Stomach smooth muscle (tissue), 2 donors: ENCODE measurements around the gene RBM8A.

ENCODE experiments used
- H3K27ac ChIP-seq: one replicate; pipeline ENCODE4 v1.7.0; 2013; ENCODE audit warnings: mild to moderate bottlenecking, low read length, inconsistent platforms
- H3K27me3 ChIP-seq, 2 donors: one replicate each; pipeline ENCODE4 v1.7.0; 2013; ENCODE audit warnings: low read length in 2 of 2; ENCODE audit not compliant: insufficient read depth in 2 of 2, control insufficient read depth in 1 of 2
- H3K36me3 ChIP-seq, 2 donors: one replicate each; pipeline ENCODE4 v1.7.0; 2013; ENCODE audit warnings: low read length in 2 of 2; ENCODE audit not compliant: control insufficient read depth in 2 of 2, insufficient read depth in 2 of 2
- H3K4me1 ChIP-seq: one replicate; pipeline ENCODE4 v1.7.0; 2013; ENCODE audit warnings: low read length; ENCODE audit not compliant: control insufficient read depth, insufficient read depth
- H3K4me3 ChIP-seq, 2 donors: one replicate each; pipeline ENCODE4 v1.7.0; 2013; ENCODE audit warnings: low read length in 2 of 2
- H3K9ac ChIP-seq, 2 donors: one replicate each; pipeline ENCODE4 v1.7.0; 2013; ENCODE audit warnings: low read length in 2 of 2, mild to moderate bottlenecking in 1 of 2
- H3K9me3 ChIP-seq, 2 donors: one replicate each; pipeline ENCODE4 v1.7.0; 2013; ENCODE audit warnings: low read length in 2 of 2; ENCODE audit not compliant: control insufficient read depth in 2 of 2
- donor health status: healthy.
- donor health status: Pancreatic carcinoma.

Gene RBM8A

GRCh38 chr1:145878724-145879123, 48.6 kb downstream of the RBM8A start:
- Histone ChIP-seq H3K4me3 (no peak overlapping the region), H3K9ac (no peak overlapping the region), H3K9me3 (no peaks in the 10 kb centered on the region), H3K27ac (no peak overlapping the region), H3K27me3 (peaks cover 0 to 6% of the 10 kb centered on the region in 2 donors), H3K36me3 (no peaks in the 10 kb centered on the region), H3K4me1 (no peaks in the 10 kb centered on the region)

GRCh38 chr1:145877923-145878486, 49.3 kb downstream of the RBM8A start:
- Histone ChIP-seq H3K4me1 (peaks cover 3% of the 10 kb centered on the region), H3K27me3 (peaks cover 0 to 5% of the 10 kb centered on the region in 2 donors), H3K27ac (no peak overlapping the region), H3K4me3 (no peak overlapping the region), H3K9me3 (no peaks in the 10 kb centered on the region), H3K36me3 (no peaks in the 10 kb centered on the region), H3K9ac (no peak overlapping the region)

- H3K4me3 ChIP-seq: no peak overlapping the region
- H3K27ac ChIP-seq: no peak overlapping the region
- H3K9me3 ChIP-seq: no peaks in the 10 kb centered on the region
- H3K4me1 ChIP-seq: peaks cover 19% of the 10 kb centered on the region
- H3K36me3 ChIP-seq: no peaks in the 10 kb centered on the region
- no peak overlapping the region for H3K9ac ChIP-seq
- H3K27me3 ChIP-seq: peaks cover 0 to 2% of the 10 kb centered on the region in 2 donors
These were observed 52.6 kb downstream of the RBM8A start for GRCh38 chr1:145874646-145875045.

GRCh38 chr1:145871994-145872924, 55.0 kb downstream of the RBM8A start:
- Histone ChIP-seq H3K4me1 (peaks cover 22% of the 10 kb centered on the region), H3K9ac (peak overlapping the region; percentile 86 to 87), H3K4me3 (peak overlapping the region; percentile 83 to 92), H3K36me3 (peaks cover 3 to 8% of the 10 kb centered on the region in 2 donors), H3K27me3 (no peaks in the 10 kb centered on the region), H3K27ac (peak overlapping the region; percentile 87), H3K9me3 (no peaks in the 10 kb centered on the region)
